Measurements from ENCODE around the gene SIGMAR1. TPM values are rescaled to one million over a fixed set of nuclear protein-coding genes. Genes with fewer than 3 reads are reported as not detected.

SIGMAR1 gene
- total RNA-seq, 1 donor: 97.8 TPM

DNA sequence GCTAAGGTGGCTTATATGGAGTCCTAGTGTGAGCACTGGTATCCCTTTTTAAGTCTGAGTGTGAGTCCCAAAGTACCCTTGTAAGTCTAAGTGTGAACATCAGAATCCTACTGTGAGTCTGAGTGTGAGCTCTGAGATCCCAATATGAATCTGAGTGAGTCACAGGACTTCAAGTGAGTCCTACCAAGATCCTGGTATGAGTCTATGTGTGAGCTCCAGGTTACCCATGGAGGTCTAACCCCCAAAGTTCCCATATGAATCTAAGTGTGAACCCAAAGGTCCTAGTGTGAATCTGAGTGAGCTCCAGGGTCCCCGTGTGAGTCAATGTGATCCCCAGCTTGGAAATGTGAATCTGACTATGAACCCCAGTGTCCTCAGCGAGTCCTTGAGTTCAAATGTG, 50.3 kb downstream of the SIGMAR1 start:
- DNase-seq (ENCODE audit: low read depth): no peak
- no peak overlapping the region for H3K4me3 ChIP-seq (ENCODE audit: low read depth, low read length)

DNA sequence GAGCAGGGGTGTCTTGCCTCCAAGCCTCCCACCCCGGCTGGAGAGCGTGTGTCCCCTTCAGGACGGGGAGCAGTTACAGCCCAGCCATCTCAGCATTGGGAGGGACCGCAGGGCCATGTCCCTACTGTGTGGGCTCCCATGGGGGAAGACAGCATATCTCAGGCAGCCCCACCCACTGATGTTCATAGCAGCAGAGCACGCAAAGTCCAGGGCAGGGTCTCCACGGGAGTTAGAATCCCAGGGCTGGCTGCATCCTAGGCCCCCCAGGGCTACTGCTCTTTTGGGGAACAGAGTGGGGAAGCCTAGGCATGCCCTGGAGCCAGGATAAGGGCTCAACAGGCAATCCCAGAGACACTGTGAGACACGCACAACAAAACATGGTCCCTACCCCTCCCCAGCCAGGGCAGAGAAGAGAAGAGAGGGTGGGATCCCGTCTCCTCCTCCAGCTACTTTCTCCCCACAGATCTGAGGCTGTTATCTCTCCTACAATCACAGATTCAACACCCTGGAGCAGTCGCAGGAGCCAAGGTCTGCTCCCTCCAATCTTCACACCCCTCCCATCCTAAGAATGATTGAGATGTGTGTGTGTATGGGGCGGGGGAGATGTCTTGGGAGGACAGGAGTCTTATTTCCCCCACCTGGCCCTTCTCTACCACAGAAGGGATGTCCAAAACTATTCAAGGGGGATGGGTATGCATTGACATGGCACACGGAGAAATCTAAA, 51.5 kb downstream of the SIGMAR1 start:
- H3K4me3 ChIP-seq (ENCODE audit: low read depth, low read length): no peak overlapping the region
- TF ChIP-seq, protein P1, sequence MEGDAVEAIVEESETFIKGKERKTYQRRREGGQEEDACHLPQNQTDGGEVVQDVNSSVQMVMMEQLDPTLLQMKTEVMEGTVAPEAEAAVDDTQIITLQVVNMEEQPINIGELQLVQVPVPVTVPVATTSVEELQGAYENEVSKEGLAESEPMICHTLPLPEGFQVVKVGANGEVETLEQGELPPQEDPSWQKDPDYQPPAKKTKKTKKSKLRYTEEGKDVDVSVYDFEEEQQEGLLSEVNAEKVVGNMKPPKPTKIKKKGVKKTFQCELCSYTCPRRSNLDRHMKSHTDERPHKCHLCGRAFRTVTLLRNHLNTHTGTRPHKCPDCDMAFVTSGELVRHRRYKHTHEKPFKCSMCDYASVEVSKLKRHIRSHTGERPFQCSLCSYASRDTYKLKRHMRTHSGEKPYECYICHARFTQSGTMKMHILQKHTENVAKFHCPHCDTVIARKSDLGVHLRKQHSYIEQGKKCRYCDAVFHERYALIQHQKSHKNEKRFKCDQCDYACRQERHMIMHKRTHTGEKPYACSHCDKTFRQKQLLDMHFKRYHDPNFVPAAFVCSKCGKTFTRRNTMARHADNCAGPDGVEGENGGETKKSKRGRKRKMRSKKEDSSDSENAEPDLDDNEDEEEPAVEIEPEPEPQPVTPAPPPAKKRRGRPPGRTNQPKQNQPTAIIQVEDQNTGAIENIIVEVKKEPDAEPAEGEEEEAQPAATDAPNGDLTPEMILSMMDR (IDR thresholded peaks at IDR 0.05; ENCODE audit: insufficient read depth, low read length): no peak
- DNase-seq (ENCODE audit: low read depth): no peak

More for the DNA sequence above, 50.3 kb downstream of the SIGMAR1 start:
- TF ChIP-seq, protein P1 (IDR thresholded peaks at IDR 0.05; ENCODE audit: insufficient read depth, low read length): no peak

DNA sequence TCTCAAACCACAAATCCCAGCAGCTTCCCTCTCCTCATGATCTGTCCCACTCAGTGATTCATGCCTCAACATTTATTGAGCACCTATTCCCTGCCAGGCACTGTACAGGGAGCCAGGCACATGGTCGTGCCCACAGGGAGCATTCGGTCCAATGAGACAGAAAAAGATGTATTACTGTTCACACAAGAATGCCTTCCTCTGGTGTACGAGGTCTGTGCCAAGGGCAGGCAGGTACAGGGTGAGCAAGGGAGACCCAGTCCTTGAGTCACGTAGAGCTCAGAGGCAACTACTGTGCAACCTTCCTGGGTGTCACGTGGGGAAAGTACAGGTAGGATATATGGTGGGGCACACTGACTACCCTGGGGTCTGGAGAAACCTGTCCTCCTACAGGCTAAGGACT, 52.6 kb downstream of the SIGMAR1 start:
- H3K4me3 ChIP-seq (ENCODE audit: low read depth, low read length): no peak overlapping the region
- TF ChIP-seq, protein P1 (IDR thresholded peaks at IDR 0.05; ENCODE audit: insufficient read depth, low read length): no peak
- DNase-seq (ENCODE audit: low read depth): no peak

Small RNAs within 50 kb of the gene (small RNA-seq; reads per million reads assigned to genes)
- gene CCL27: not detected

Other genes with a start within 250 kb of the SIGMAR1 start
- gene FAM219A, start 179.2 kb downstream of the SIGMAR1 start, total RNA-seq (ENCODE audit: low replicate concordance): 6.1 and 7.0 TPM in 2 replicates
- gene DNAI1, start 179.0 kb downstream of the SIGMAR1 start, total RNA-seq (ENCODE audit: low replicate concordance): 1.1 TPM in 1 of 2 replicates, not detected in the other
- not detected in 2 replicates for gene ENHO, start 114.8 kb downstream of the SIGMAR1 start, total RNA-seq (ENCODE audit: low replicate concordance)
- 1.3 TPM in 1 of 2 replicates, not detected in the other for gene CNTFR, start 48.1 kb downstream of the SIGMAR1 start, total RNA-seq (ENCODE audit: low replicate concordance)
- 9.2 and 9.6 TPM in 2 replicates for gene RPP25L, start 25.7 kb downstream of the SIGMAR1 start, total RNA-seq (ENCODE audit: low replicate concordance)
- gene DCTN3, start 17.3 kb downstream of the SIGMAR1 start, total RNA-seq (ENCODE audit: low replicate concordance): 36.9 and 88.1 TPM in 2 replicates
- 0.09 and 0.74 TPM in 2 replicates for gene ARID3C, start 8.7 kb downstream of the SIGMAR1 start, total RNA-seq (ENCODE audit: low replicate concordance)
- 22.8 and 26.8 TPM in 2 replicates for gene GALT, start 8.9 kb upstream of the SIGMAR1 start, total RNA-seq (ENCODE audit: low replicate concordance)
- 23.8 and 26.7 TPM in 2 replicates for gene IL11RA, start 14.4 kb upstream of the SIGMAR1 start, total RNA-seq (ENCODE audit: low replicate concordance)
- gene CCL27, start 24.9 kb upstream of the SIGMAR1 start, total RNA-seq (ENCODE audit: low replicate concordance): not detected in 2 replicates
- not detected in 2 replicates for gene CCL19, start 53.5 kb upstream of the SIGMAR1 start, total RNA-seq (ENCODE audit: low replicate concordance)
- not detected in 2 replicates for gene CCL21, start 72.3 kb upstream of the SIGMAR1 start, total RNA-seq (ENCODE audit: low replicate concordance)

All from fibroblast of the aortic adventitia (primary cell).